KG1 (cell line): ENCODE results near the gene HTRA1.

Experiments
- DNase-seq: peaks from one replicate; lab custom pipeline; 2025; lab: John Stamatoyannopoulos, UW

HTRA1 gene

DNA sequence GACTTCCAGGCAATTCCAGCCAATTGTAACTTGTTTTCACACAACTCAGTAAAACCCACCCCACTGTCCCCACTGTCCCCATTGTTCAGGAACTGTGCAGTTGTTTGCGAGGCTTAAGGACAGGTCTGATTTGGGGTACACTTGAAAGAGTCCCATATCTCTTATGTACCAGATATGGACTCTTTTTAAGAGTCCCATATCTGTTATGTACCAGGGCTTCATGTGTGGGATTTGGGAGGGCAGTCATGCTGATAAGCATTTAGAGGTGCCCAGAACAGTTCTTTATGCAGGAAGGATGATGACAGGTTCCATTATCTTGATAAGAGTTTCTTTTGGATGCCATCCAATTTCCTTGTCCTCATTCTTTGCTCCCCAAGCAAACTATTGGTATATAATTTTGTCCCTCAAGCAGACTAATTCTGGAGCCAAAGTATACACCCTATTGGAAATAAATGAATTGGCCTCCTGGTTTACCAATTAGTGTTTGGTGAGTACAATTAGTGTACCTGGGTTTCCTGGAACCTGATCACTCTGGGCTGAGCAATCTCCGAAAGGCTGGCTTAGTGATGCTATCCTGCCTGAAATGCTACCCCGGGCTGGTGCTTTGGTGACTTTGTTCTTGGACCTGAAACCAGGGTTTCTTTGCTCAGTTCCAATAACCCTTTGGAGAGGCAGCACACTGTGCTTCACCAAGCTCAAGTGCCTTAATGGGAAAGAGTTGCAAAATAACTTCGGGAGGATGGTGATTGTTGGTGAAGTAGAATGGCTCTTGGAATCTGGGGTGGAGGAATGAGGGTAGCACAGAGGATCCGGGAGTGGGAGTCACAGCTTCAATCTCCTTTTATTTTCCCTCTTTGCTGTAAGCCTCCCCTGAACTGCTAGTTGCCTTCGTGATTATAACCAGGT, 93.0 kb downstream of the HTRA1 start:
- DNase-seq, result no peak

GRCh38 chr10:122555442-122555841, 94.1 kb downstream of the HTRA1 start:
- DNase-seq, result no peak

GRCh38 chr10:122557516-122557915, 96.2 kb downstream of the HTRA1 start:
- no peak for DNase-seq

DNA sequence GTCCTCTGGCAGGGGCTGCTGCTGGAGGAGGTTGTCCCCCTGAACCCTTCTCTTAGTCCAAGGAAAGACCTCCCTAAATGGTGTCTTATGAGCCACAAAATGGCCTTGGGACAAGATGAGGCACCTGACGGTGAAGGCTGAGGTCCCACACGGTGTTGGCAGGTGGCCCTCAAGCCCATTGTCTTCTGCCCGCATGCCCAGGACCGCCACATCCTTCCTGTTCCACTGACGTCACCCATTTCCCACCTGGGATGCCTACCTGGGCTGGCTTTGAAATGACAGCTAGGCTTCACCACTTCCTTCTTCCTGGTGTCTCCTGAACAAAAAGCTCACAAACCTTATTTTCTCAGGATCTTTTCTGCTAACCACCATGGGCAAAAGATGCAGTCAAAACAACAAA, 97.1 kb downstream of the HTRA1 start:
- no peak for DNase-seq

DNA sequence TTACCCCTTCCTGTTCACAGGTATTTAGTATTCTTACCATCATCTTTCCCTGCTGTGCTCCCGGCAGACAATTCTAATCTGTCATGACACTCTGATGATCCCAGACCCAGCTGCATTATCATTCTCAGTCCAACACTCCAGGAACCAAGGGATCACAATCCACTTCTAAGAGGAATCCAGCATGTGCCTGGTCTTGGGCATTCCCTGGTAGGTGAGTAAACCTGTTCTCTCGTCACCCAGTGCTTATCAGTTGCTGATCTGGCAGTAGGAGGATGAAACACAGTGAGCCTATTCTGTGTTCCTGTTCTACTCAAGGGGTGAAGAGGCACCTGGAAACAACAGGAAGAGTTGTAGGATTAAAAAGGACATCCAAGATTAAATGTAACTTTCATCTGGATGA, 97.9 kb downstream of the HTRA1 start:
- DNase-seq, result no peak

GRCh38 chr10:122560279-122560804, 99.0 kb downstream of the HTRA1 start, which contains the start of gene DMBT1:
Gene DMBT1 (plus strand): TSS chr10:122560754. CDS start chr10:122560771, 17 bp downstream.
- no peak for DNase-seq

DNA sequence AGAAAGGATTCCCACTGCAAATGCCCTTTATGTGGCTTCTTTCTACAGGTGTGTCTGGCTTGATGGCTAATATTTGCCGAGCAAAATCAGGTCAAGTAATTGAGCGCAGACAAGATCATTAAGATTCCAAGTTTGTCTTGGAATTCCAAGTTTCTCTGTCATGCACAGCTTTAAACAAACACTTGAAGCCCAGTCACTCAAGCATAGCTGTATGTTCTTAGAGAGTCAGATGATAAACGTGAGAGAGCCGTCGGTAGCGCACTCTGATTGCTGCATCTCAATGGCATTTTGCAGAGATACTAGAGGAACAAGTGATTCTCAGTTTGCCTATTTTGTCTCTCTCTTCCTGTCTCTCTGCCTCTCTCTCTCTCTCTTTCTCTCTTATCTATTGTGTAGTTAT, 99.9 kb downstream of the HTRA1 start:
- DNase-seq, result no peak

- no peak for DNase-seq
Measured at GRCh38 chr10:122561792-122562191, 100.4 kb downstream of the HTRA1 start.
